Prostate gland (tissue), 2 donors: ENCODE data around the gene RMND5A.

ENCODE experiments used
- POLR2A ChIP-seq: fragments of 450-650 bp; IDR thresholded peaks from one replicate; pipeline ENCODE4 v1.6.1; 2016; ENCODE audit warnings: antibody characterized with exemption, mild to moderate bottlenecking
- TF ChIP-seq, protein P1 (sequence below), 4 experiments: fragments of 200-600 bp in 2 of 4; fragments of 450-650 bp in 2 of 4; sonication (generic) in 2 of 4; IDR thresholded peaks; 1 replicate in 3 of 4; 2 replicates in 1 of 4; pipeline ENCODE4 v1.5.1; 2016 to 2019; ENCODE audit warnings: antibody characterized with exemption in 4 of 4, mild to moderate bottlenecking in 2 of 4, moderate library complexity in 2 of 4

DNA sequence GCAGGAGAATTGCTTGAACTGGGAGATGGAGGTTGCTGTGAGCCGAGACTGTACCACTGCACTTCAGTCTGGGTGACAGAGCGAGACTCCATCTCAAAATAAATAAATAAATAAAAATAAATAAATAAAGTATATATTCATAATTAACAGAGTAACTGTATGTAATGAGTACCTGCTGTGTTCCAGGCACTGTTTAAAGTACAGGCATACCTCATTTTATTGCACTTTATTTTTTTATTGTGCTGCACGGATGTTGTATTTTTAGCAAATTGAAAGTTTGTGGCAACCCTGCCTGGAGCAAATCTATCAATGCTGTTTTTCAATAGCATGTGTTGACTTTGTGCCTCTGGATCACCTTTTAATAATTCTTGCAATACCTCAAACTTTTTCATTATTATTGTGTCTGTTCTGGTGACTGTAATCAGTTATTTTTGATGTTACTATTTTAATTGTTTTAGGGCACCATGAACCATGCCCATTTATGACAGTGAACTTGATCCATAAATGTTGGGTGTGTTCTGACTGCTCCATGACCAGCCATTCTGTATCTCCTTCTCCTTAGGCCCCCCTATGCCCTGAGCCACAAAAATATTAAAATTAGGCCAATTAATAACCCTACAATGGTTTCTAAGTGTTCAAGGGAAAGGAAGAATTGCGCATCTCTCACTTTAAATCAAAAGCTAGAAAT lies 98.2 kb downstream of the RMND5A start:
- TF ChIP-seq, protein P1, sequence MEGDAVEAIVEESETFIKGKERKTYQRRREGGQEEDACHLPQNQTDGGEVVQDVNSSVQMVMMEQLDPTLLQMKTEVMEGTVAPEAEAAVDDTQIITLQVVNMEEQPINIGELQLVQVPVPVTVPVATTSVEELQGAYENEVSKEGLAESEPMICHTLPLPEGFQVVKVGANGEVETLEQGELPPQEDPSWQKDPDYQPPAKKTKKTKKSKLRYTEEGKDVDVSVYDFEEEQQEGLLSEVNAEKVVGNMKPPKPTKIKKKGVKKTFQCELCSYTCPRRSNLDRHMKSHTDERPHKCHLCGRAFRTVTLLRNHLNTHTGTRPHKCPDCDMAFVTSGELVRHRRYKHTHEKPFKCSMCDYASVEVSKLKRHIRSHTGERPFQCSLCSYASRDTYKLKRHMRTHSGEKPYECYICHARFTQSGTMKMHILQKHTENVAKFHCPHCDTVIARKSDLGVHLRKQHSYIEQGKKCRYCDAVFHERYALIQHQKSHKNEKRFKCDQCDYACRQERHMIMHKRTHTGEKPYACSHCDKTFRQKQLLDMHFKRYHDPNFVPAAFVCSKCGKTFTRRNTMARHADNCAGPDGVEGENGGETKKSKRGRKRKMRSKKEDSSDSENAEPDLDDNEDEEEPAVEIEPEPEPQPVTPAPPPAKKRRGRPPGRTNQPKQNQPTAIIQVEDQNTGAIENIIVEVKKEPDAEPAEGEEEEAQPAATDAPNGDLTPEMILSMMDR (IDR thresholded peaks at IDR 0.05), result no peak
- TF ChIP-seq POLR2A, result no peak
